HG02885 (cell line): ENCODE data around the gene SDC4.
A peak's percentile ranks its signal among the peaks of the same experiment; 100 is the strongest.

Experiments used
- ATAC-seq: cut with Tn5 transposase; IDR thresholded peaks from one replicate; pipeline ENCODE4 v1.9.1; 2021; ENCODE audit warnings: mild to moderate bottlenecking; ENCODE audit not compliant: unreplicated experiment, poor library complexity

SDC4 gene

GRCh38 chr20:45347936-45348778 is at the start of gene SDC4:
SDC4 (minus strand) TSS chr20:45348424; CDS start chr20:45348384, 40 bp downstream.
- no peak for ATAC-seq

DNA sequence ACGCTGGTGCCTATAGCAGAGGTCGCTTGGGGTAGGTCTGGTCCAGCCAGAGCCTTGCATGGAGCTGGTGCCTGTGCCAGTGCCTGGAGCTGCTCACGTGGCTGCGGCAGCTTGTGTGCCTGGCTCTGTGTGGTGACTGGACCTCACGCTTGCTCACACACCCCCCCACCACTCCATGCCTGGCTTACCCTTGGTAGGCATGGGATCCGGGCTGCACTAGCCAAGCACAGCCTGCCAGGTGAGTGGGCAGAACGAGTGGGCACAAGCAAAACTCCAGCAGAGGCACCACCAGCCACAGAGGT is 46.8 kb upstream of the SDC4 start:
- ATAC-seq, result no peak

GRCh38 chr20:45394221-45395113 is 46.2 kb upstream of the SDC4 start:
- no peak for ATAC-seq

GRCh38 chr20:45392733-45393132 is 44.5 kb upstream of the SDC4 start:
- no peak for ATAC-seq

GRCh38 chr20:45391559-45391958 is 43.3 kb upstream of the SDC4 start:
- ATAC-seq, result no peak

GRCh38 chr20:45390931-45391330 is 42.7 kb upstream of the SDC4 start:
- no peak for ATAC-seq

DNA sequence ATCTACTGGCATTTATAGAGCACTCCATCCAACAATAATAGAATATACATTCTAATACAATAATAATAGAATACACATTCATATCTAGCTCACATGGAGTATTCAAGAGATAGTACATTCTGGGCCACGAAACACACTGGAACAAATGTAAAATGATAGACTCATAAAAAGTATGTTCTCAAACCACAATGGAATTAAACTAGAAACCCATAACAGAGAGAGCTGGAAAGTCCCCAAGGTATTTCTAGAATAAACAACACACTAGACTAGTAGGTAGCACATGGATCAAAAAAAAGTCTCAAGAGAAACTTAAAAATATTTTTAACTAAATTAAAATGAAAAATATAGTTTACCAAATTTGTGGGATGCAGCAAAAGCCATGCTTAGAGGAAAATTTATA is 39.0 kb upstream of the SDC4 start:
- ATAC-seq, result no peak

- no peak for ATAC-seq
Measured at GRCh38 chr20:45378191-45378590, 30.0 kb upstream of the SDC4 start, which contains the start of gene TP53TG5. TP53TG5 (minus strand) TSS chr20:45378325; CDS start chr20:45378236, 89 bp downstream.

GRCh38 chr20:45377269-45377668 is 29.0 kb upstream of the SDC4 start:
- no peak for ATAC-seq

DNA sequence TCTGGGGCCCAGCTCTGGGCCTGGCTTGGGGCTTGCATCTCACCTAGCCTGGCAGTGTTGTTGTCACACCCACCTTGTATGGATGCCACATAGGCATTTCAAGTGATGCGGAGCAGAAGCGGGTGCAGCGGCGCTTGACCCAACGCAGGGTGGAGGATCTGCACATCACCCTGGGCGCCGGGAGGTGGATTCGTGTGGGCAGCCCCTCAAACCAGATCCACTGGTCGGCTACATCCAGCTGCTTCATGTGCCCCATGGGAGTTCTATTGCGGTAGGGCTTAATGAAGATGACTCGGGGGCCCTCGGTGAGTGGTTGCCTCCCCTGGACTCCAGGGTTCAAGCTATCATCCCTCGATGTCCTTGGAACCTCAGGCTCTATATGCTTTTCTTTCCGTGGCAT is 26.7 kb upstream of the SDC4 start:
- ATAC-seq, result no peak

GRCh38 chr20:45374101-45374467 is 25.9 kb upstream of the SDC4 start:
- no peak for ATAC-seq

GRCh38 chr20:45373353-45374100 is 25.3 kb upstream of the SDC4 start:
- peak; percentile 75 for ATAC-seq

- ATAC-seq, result no peak
Measured at GRCh38 chr20:45372646-45373352, 24.6 kb upstream of the SDC4 start.

- no peak for ATAC-seq
Measured at GRCh38 chr20:45372241-45372640, 24.0 kb upstream of the SDC4 start.

- ATAC-seq, result no peak
Measured at GRCh38 chr20:45370571-45371160, 22.4 kb upstream of the SDC4 start.

DNA sequence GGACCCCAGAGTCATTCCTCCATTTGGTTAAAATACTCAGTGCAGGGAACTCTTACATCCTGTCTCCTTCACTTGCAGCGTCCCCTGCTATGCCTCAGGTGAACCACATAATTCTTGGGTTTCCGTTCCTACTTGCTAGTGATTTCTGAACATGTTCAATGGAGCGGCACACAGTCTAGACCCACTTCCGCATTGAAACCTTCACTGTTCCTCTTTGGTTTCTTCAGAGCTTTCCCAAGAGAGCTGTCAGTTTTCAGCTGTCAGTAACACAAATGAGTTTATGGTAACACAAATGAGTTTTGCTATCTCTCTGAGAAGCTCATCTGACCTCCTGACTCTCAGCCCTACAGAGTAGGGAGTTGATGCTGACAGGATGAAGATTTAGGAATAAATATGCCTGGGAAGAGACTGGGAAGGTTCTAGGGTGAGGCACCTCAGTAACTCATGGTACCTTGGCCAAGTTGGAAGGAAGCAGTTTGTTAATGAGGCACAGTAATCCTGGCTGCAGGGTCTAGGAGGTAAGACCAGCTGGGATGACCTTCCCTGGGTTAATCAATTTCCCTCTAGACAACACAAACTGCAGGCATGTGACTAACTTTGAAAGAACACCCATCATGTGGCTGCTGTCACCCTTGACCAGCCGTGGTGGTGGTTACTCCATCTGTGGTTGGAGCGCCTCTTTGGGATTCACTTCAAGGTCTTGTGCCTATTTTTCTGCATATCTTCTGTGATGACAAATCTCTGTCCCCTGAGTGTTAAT is 20.2 kb upstream of the SDC4 start:
- ATAC-seq, result peak; percentile 86

GRCh38 chr20:45367126-45367525 is 18.9 kb upstream of the SDC4 start:
- no peak for ATAC-seq

DNA sequence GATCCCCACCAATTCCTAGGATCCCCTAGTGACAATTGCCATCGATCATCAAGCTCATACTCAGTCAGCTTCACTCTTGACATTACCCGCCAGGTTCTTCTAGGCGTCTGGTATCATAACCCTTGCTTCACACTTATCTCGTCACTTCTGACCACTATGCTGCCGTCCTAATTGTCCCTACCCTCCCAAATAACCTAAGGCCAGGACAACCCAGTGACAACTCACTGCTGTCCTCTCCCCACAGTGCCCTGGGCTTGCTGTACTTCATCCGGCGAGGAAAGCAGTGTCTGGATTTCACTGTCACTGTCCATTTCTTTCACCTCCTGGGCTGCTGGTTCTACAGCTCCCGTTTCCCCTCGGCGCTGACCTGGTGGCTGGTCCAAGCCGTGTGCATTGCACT is 18.4 kb upstream of the SDC4 start:
- no peak for ATAC-seq

DNA sequence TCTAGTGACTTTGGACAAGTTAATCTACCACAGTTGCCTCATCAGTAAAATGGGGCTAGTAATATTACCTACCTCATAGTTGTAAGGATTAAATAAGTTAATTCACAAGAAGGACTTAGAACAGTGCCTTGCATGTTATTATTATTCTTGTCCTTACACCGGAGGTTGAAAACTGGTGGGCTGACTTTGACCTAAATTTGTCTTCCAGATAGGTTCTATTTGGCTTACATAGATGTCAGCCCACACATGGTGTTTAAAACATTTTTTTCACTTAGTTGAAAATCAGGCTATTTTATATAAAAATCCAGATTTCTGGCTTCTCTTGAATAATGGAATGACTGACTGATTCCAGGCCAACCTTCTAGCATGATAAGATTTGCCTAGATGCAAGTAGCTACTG is 18.0 kb upstream of the SDC4 start:
- no peak for ATAC-seq
